KOPT-K1 (cell line): ENCODE measurements around the gene TNFSF13B.

Source experiments
- H3K27ac ChIP-seq: fragments of 200-600 bp; sonication (generic); 2 replicates; pipeline ENCODE4 v1.5.1; 2016; ENCODE audit warnings: antibody characterized with exemption, mild to moderate bottlenecking, low read depth, low read length; ENCODE audit not compliant: poor library complexity, severe bottlenecking
- H3K36me3 ChIP-seq: fragments of 200-600 bp; sonication (generic); 2 replicates; pipeline ENCODE4 v1.5.1; 2017; ENCODE audit warnings: antibody characterized with exemption, mild to moderate bottlenecking, low read length, moderate library complexity; ENCODE audit not compliant: insufficient read depth
- H3K9me3 ChIP-seq: fragments of 200-600 bp; sonication (generic); 2 replicates; pipeline ENCODE4 v1.5.1; 2017; ENCODE audit warnings: antibody characterized with exemption, low read length, mild to moderate bottlenecking; ENCODE audit not compliant: insufficient read depth, poor library complexity, severe bottlenecking

The TNFSF13B gene

DNA sequence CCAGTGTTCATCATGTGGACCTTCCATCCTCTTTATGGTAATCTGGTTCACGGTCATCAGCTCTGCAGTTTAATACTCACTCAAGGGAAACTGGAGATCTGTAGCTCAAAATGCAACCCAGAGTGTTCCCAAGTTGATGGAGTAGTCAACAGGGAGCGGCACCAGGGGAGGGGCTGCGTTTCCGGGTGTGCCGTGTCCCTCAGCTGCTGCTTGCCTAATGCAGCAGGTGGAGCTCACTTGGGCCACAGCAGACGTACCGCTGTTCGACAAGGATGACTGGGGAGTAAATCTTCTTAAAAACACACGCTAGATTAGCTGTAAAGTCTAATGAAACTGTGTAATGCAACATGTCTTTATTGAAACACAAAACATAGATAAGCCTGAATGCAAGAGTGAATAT is 81.1 kb downstream of the TNFSF13B start:
- H3K9me3 ChIP-seq, result no peaks in the 10 kb centered on the region
- no peaks in the 10 kb centered on the region for H3K36me3 ChIP-seq
- H3K27ac ChIP-seq, result no peak overlapping the region

DNA sequence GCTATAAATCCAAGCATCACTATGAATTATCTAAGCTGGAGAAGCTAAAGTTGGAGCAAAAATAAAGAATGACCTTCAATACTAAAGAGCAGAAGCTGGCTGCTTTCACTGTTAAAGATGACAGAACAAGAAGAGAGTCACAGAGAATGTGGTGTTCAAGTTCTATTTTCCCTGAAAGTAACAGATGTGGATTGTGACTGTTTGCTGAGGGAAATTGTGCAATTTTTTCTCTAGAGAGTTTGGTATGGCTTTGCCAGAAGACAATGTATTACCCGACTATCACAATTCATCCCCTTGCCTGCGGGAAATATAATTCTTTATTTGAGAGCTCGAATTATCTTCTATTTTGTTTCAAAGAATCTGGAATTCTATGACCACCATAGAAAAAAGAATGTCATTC is 83.1 kb downstream of the TNFSF13B start:
- Histone ChIP-seq H3K27ac (no peak overlapping the region), H3K36me3 (no peaks in the 10 kb centered on the region), H3K9me3 (no peaks in the 10 kb centered on the region)

DNA sequence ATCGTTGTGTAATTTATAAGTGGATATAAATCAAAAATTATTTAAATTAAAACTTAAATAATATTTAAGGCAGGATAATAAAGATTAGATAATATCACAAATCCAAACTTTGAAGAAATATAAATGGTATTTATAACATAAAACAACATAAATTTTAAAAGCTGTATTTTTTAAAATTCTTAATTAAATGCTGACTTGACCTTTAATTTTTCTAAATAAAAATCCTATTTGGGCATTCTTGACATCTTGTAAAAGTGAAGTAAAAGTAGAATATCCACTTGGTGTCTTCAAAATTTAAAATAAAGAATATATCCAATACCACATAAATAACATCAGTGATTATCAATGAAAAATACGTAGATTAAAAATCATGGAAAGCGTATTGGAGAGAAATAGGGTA is 87.7 kb downstream of the TNFSF13B start:
- Histone ChIP-seq H3K27ac (no peak overlapping the region), H3K36me3 (no peaks in the 10 kb centered on the region), H3K9me3 (no peaks in the 10 kb centered on the region)
